SK-N-SH (cell line): ENCODE measurements around the gene EMP3. TPM values are rescaled to one million over a fixed set of nuclear protein-coding genes. Genes with fewer than 3 reads are reported as not detected.
A peak's percentile ranks its signal among the peaks of the same experiment; 100 is the strongest.

Experiments used
- CTCF ChIA-PET: fragments of 300-600, 350-600 bp; formaldehyde crosslinking; extraction: SDS; loops from one replicate; lab custom pipeline; 2021; lab: Yijun Ruan, JAX
- POLR2A ChIA-PET: fragments of 350-600 bp; sonication (Branson Sonifier 250); formaldehyde crosslinking; extraction: SDS; loops from one replicate; lab custom pipeline; 2020; ENCODE audit warnings: antibody characterized with exemption, inconsistent platforms; lab: Yijun Ruan, JAX
- DNase-seq: peaks from one replicate; pipeline ENCODE4 v3.0.0; 2012
- H2AFZ ChIP-seq: fragments of 200-600 bp; sonication (generic); 2 replicates; pipeline ENCODE4 v1.8.1; 2016; ENCODE audit warnings: antibody characterized with exemption, mild to moderate bottlenecking, low read depth
- H3F3A ChIP-seq: fragments of 200-600 bp; sonication (generic); replicated peaks from 2 replicates; pipeline ENCODE3; 2016; ENCODE audit warnings: antibody characterized with exemption, mild to moderate bottlenecking; ENCODE audit not compliant: insufficient read depth
- H3K27ac ChIP-seq, 2 experiments: fragments of 200-500 bp in 1 of 2; fragments of 200-600 bp in 1 of 2; sonication (Bioruptor generic) in 1 of 2; sonication (generic), shearing (Covaris generic) in 1 of 2; 2 replicates each; pipeline versions ENCODE4 v1.5.1 to v1.6.1; 2014 to 2016; ENCODE audit warnings: low read depth in 2 of 2, inconsistent platforms in 1 of 2, low read length in 1 of 2, mild to moderate bottlenecking in 1 of 2, mixed read lengths in 1 of 2
- H3K27me3 ChIP-seq: fragments of 200-600 bp; sonication (generic), shearing (Covaris generic); 2 replicates; pipeline ENCODE4 v1.6.1; 2016; ENCODE audit warnings: mixed run types; ENCODE audit not compliant: insufficient read depth
- H3K36me3 ChIP-seq, 2 experiments: fragments of 200-500 bp in 1 of 2; fragments of 200-600 bp in 1 of 2; sonication (Bioruptor generic) in 1 of 2; sonication (generic) in 1 of 2; replicated peaks in 1 of 2; 2 replicates each; pipeline versions ENCODE3 to v1.5.1; 2014 to 2016; ENCODE audit warnings: low read length in 1 of 2, mild to moderate bottlenecking in 1 of 2; ENCODE audit not compliant: insufficient read depth in 2 of 2, control insufficient read depth in 1 of 2
- H3K4me1 ChIP-seq, 2 experiments: fragments of 200-500 bp in 1 of 2; fragments of 200-600 bp in 1 of 2; sonication (Bioruptor generic) in 1 of 2; sonication (generic), shearing (Covaris generic) in 1 of 2; 2 replicates each; pipeline versions ENCODE4 v1.5.1 to v1.6.1; 2014 to 2016; ENCODE audit warnings: low read depth in 1 of 2, low read length in 1 of 2, mixed run types in 1 of 2; ENCODE audit not compliant: insufficient read depth in 2 of 2, control insufficient read depth in 1 of 2
- H3K4me2 ChIP-seq: fragments of 200-600 bp; sonication (generic), shearing (Covaris generic); 2 replicates; pipeline ENCODE4 v1.6.1; 2017; ENCODE audit warnings: mixed run types
- H3K4me3 ChIP-seq, 2 experiments: fragments of 200-500 bp in 1 of 2; fragments of 200-600 bp in 1 of 2; sonication (Bioruptor generic) in 1 of 2; sonication (generic), shearing (Covaris generic) in 1 of 2; 2 replicates each; pipeline versions ENCODE4 v1.5.1 to v1.8.1; 2014 to 2016; ENCODE audit warnings: low read depth in 2 of 2, inconsistent platforms in 1 of 2, low read length in 1 of 2, mild to moderate bottlenecking in 1 of 2, mixed read lengths in 1 of 2, moderate library complexity in 1 of 2
- H3K79me2 ChIP-seq: fragments of 200-600 bp; sonication (generic); 2 replicates; pipeline ENCODE4 v1.8.1; 2017; ENCODE audit warnings: mild to moderate bottlenecking; ENCODE audit not compliant: insufficient read depth
- H3K9ac ChIP-seq: fragments of 200-600 bp; sonication (generic); 2 replicates; pipeline ENCODE4 v1.6.1; 2017; ENCODE audit warnings: mixed run types
- H3K9me2 ChIP-seq: fragments of 200-600 bp; sonication (generic); 2 replicates; pipeline ENCODE4 v1.6.1; 2017; ENCODE audit warnings: mixed run types
- H3K9me3 ChIP-seq: fragments of 200-600 bp; sonication (generic); 2 replicates; pipeline ENCODE4 v1.6.1; 2017; ENCODE audit warnings: mixed run types, mild to moderate bottlenecking, moderate library complexity
- H4K20me1 ChIP-seq: fragments of 200-600 bp; sonication (generic); 2 replicates; pipeline ENCODE4 v1.6.1; 2017; ENCODE audit warnings: mild to moderate bottlenecking, mixed run types; ENCODE audit not compliant: insufficient read depth
- ELF1 ChIP-seq: IDR thresholded peaks from 2 replicates; pipeline ENCODE4 v1.4.0; 2012
- EP300 ChIP-seq, 2 experiments: IDR thresholded peaks; 2 replicates each; pipeline versions ENCODE4 v1.4.0 to v1.6.1; 2012; ENCODE audit warnings: borderline replicate concordance in 1 of 2, low read depth in 1 of 2, low read length in 1 of 2
- EZH2phosphoT487 ChIP-seq: fragments of 200-600 bp; sonication (generic); IDR thresholded peaks from 2 replicates; pipeline ENCODE4 v1.6.1; 2017; ENCODE audit warnings: low read depth, mixed run types, mild to moderate bottlenecking, antibody characterized with exemption, moderate library complexity, borderline replicate concordance
- FOSL2 ChIP-seq: IDR thresholded peaks from 2 replicates; pipeline ENCODE4 v1.4.0; 2012; ENCODE audit warnings: low read depth, mild to moderate bottlenecking, moderate library complexity, borderline replicate concordance
- FOXJ3 ChIP-seq: sonication (generic); formaldehyde crosslinking; IDR thresholded peaks from 2 replicates; pipeline ENCODE4 v1.5.1; 2020; ENCODE audit warnings: mild to moderate bottlenecking, missing genetic modification reagents
- FOXM1 ChIP-seq: IDR thresholded peaks from 2 replicates; pipeline ENCODE4 v1.4.0; 2012; ENCODE audit warnings: low read depth, mild to moderate bottlenecking
- GABPA ChIP-seq: IDR thresholded peaks from 2 replicates; pipeline ENCODE4 v1.4.0; 2012; ENCODE audit warnings: low read depth, mild to moderate bottlenecking
- JUND ChIP-seq: IDR thresholded peaks from 2 replicates; pipeline ENCODE4 v1.4.0; 2012
- MAX ChIP-seq: IDR thresholded peaks from 2 replicates; pipeline ENCODE4 v1.4.0; 2012; ENCODE audit warnings: low read depth
- MXI1 ChIP-seq: IDR thresholded peaks from 2 replicates; pipeline ENCODE4 v1.6.1; 2012; ENCODE audit warnings: mild to moderate bottlenecking, low read depth, low read length, improper control_type of control experiment
- NFIC ChIP-seq: IDR thresholded peaks from 2 replicates; pipeline ENCODE4 v1.4.0; 2012; ENCODE audit warnings: borderline replicate concordance
- NRF1 ChIP-seq: IDR thresholded peaks from 2 replicates; pipeline ENCODE4 v1.6.1; 2012; ENCODE audit warnings: low read depth, mild to moderate bottlenecking, low read length
- POLR2AphosphoS5 ChIP-seq: IDR thresholded peaks from 2 replicates; pipeline ENCODE4 v1.6.1; 2012; ENCODE audit warnings: low read depth, low read length
- RAD21 ChIP-seq: IDR thresholded peaks from 2 replicates; pipeline ENCODE4 v1.6.1; 2012; ENCODE audit warnings: mild to moderate bottlenecking, low read length
- RFX5 ChIP-seq: IDR thresholded peaks from 2 replicates; pipeline ENCODE4 v1.6.1; 2012; ENCODE audit warnings: mild to moderate bottlenecking, improper control_type of control experiment, low read length
- SIN3A ChIP-seq: IDR thresholded peaks from 2 replicates; pipeline ENCODE4 v1.6.1; 2012; ENCODE audit warnings: low read depth, mild to moderate bottlenecking, low read length, moderate library complexity, borderline replicate concordance
- SMC3 ChIP-seq: IDR thresholded peaks from 2 replicates; pipeline ENCODE4 v1.6.1; 2012; ENCODE audit warnings: low read depth, low read length, improper control_type of control experiment
- TCF12 ChIP-seq: IDR thresholded peaks from 2 replicates; pipeline ENCODE4 v1.4.0; 2012
- TEAD4 ChIP-seq: IDR thresholded peaks from 2 replicates; pipeline ENCODE4 v1.4.0; 2012; ENCODE audit warnings: mild to moderate bottlenecking, borderline replicate concordance; ENCODE audit not compliant: insufficient read depth
- USF1 ChIP-seq: IDR thresholded peaks from 2 replicates; pipeline ENCODE4 v1.4.0; 2012; ENCODE audit warnings: low read depth, borderline replicate concordance
- USF2 ChIP-seq: fragments of 150-350 bp; IDR thresholded peaks from 2 replicates; pipeline ENCODE4 v1.6.1; 2017; ENCODE audit warnings: antibody characterized with exemption, low read length, low read depth, borderline replicate concordance
- YY1 ChIP-seq: IDR thresholded peaks from 2 replicates; pipeline ENCODE4 v1.4.0; 2012; ENCODE audit warnings: low read depth, mild to moderate bottlenecking
- ZBTB33 ChIP-seq: IDR thresholded peaks from 2 replicates; pipeline ENCODE4 v1.4.0; 2012; ENCODE audit warnings: low read depth, borderline replicate concordance
- WGBS: methylation state at CpG from one replicate; pipeline ENCODE4 v1.1.6; 2017; ENCODE audit warnings: low lambda C conversion rate; 5-methylcytosine and 5-hydroxymethylcytosine counted together
- polyA plus RNA-seq, 3 experiments: library from polyadenylated mRNA; depleted of rRNA; stranded (reverse); fragments of >200 nt; gene quantifications; 2 replicates each; pipeline ENCODE4 v1.2.3, GENCODE V29; 2012

Gene EMP3
- polyA plus RNA-seq, 1 of the 3 experiments (the other 2 are of a cell fraction), result 263 TPM

GRCh38 chr19:48332351-48332661 lies 7.0 kb downstream of the EMP3 start:
- Histone ChIP-seq H3K9me3 (no peaks in the 10 kb centered on the region), H3K4me2 (peak overlapping the region; percentile 66), H2AFZ (no peak overlapping the region), H3F3A (peaks cover 63% of the 10 kb centered on the region), H3K9ac (no peak overlapping the region), H3K27ac (peak overlapping the region; percentile 47 to 88; a peak in 3 of 4 replicates), H3K27me3 (no peaks in the 10 kb centered on the region), H3K4me3 (peak overlapping the region; percentile 36 to 38; a peak in 3 of 4 replicates), H3K9me2 (no peaks in the 10 kb centered on the region), H3K36me3 (peaks cover 0 to 16% of the 10 kb centered on the region in 2 experiments), H4K20me1 (peaks cover 12% of the 10 kb centered on the region), H3K79me2 (peaks cover 26% of the 10 kb centered on the region), H3K4me1 (peaks cover 9 to 24% of the 10 kb centered on the region in 2 experiments; a peak in 3 of 4 replicates)
- ChIA-PET CTCF (interaction anchor here (0.5 to 2.7 kb wide), 8 partner anchors 18 to 510 kb away, joined by 3 to 20 read pairs (median 4); partner anchors contain the start of genes GRWD1 and KDELR1), POLR2A (interaction anchor here (0.9 to 1.8 kb wide), 4 partner anchors 10 to 112 kb away, joined by 3 to 5 read pairs (median 3); partner anchors contain the start of gene KDELR1)
- no peak for DNase-seq
- WGBS, result 18% methylated on average over 6 of the region's 6 CpGs
- TF ChIP-seq SMC3, result no peak
- TF ChIP-seq USF2, result no peak
- no peak for TF ChIP-seq FOXM1
- TF ChIP-seq GABPA, result no peak
- TF ChIP-seq YY1, result peak; percentile 59
- TF ChIP-seq TEAD4, result no peak
- TF ChIP-seq ELF1, result no peak
- no peak for TF ChIP-seq TCF12
- TF ChIP-seq NFIC, result no peak
- peak; percentile 12; the same call in 1 of the 2 replicates for TF ChIP-seq USF1
- no peak for TF ChIP-seq MXI1
- no peak for TF ChIP-seq RAD21
- TF ChIP-seq EZH2phosphoT487, result no peak

DNA sequence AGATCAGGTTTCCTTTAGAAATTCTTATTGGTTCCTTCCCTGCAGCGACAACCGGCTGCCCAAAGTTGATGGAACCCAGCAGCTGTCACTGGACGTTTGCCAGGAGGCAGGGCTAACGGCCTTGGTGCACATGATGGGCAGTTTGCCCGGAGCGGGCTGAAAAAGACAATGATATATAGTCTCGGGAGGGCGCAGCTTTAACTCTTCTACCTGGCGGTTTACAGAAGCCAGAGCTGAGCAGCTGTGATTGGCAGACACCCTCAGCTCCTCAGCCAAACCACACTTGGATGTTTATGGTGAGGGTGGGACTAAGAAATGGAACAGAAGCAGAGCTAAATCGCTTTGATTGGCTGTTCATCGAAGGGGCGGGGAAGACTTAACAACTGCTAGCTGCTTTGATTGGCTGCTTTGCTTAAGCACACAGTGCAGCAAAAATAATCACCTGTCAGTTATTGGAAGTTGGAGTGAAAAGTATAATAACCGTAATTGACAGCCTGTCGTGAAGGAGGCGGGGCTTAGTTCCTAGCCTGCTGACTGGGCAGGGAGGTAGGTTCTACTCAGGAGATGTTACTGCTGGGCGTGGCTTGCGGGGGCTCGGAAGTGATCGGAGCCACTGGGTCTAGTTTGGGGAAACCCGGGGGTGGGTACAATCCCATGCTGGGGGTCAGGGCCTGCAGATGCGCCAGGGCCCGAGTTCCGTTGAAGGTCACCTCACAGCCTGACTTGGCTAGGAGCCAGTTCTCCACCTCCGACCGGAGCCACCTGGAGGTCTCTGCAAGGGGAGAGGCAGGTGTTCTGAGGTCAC lies 7.5 kb downstream of the EMP3 start:
- H3K27me3 ChIP-seq, result no peaks in the 10 kb centered on the region
- POLR2A ChIA-PET, result interaction anchor here (0.9 to 1.8 kb wide), 4 partner anchors 11 to 112 kb away, joined by 3 to 5 read pairs (median 3); partner anchors contain the start of gene KDELR1
- H3K9me2 ChIP-seq, result no peaks in the 10 kb centered on the region
- 6% methylated on average over 19 of the region's 25 CpGs for WGBS
- peaks cover 20% of the 10 kb centered on the region for H3K79me2 ChIP-seq
- H3K9ac ChIP-seq, result no peak overlapping the region
- CTCF ChIA-PET, result interaction anchor here (0.5 to 2.7 kb wide), 14 partner anchors 9 to 510 kb away, joined by 3 to 20 read pairs (median 4); partner anchors contain the start of genes GRWD1, KDELR1, SYNGR4 and TMEM143
- H2AFZ ChIP-seq, result no peak overlapping the region
- H3F3A ChIP-seq, result peaks cover 58% of the 10 kb centered on the region
- H3K36me3 ChIP-seq, result peaks cover 0 to 10% of the 10 kb centered on the region in 2 experiments
- peak overlapping the region; percentile 36 to 38 for H3K4me3 ChIP-seq
- H4K20me1 ChIP-seq, result peaks cover 11% of the 10 kb centered on the region
- H3K9me3 ChIP-seq, result no peaks in the 10 kb centered on the region
- peak overlapping the region; percentile 47 to 88 for H3K27ac ChIP-seq
- peaks cover 9 to 24% of the 10 kb centered on the region in 2 experiments; a peak in 3 of 4 replicates for H3K4me1 ChIP-seq
- peak overlapping the region; percentile 66 for H3K4me2 ChIP-seq
- DNase-seq, result peak; percentile 91
- TF ChIP-seq SIN3A (peak; percentile 90), ELF1 (no peak), RFX5 (peak; percentile 83), EP300 (IDR thresholded peaks at IDR 0.05; ENCODE audit: borderline replicate concordance in 1 of 2, low read depth in 1 of 2, low read length in 1 of 2) (peak; percentile 58 to 76; a peak in 3 of 4 replicates), NFIC (peak; percentile 98), MAX (peak; percentile 55), FOSL2 (0 out of 2 replicates have a peak, but pooled peaks have one; percentile 8), FOXJ3 (CRISPR knock-in tag) (no peak), NRF1 (0 out of 2 replicates have a peak, but pooled peaks have one; percentile 4), ZBTB33 (peak; percentile 72; the same call in 1 of the 2 replicates), RAD21 (no peak), JUND (peak; percentile 51; the same call in 1 of the 2 replicates), TCF12 (peak; percentile 98), POLR2AphosphoS5 (peak; percentile 90), SMC3 (no peak)
